ENCODE measurements around the gene B4GALNT2.
"Not testable (repeated sequence)": the region's sequence is repeated elsewhere in the genome, so short reads cannot be mapped to it uniquely, and the experiment has no call there.

The B4GALNT2 gene

GRCh38 chr17:49132699-49133364, at the start of gene B4GALNT2:
Gene B4GALNT2 (plus strand): TSS chr17:49132769. CDS start chr17:49132793, 24 bp downstream.
- intact Hi-C loops (cut with DNase I): no loop called here
- no peak for DNase-seq

- intact Hi-C loops (cut with DNase I); DNase-seq: not testable (repeated sequence)
Observed at GRCh38 chr17:49085046-49085445, 47.5 kb upstream of the B4GALNT2 start.

- intact Hi-C loops (cut with DNase I): no loop called here
- DNase-seq: no peak
Observed at GRCh38 chr17:49085565-49086315, 46.8 kb upstream of the B4GALNT2 start.

GRCh38 chr17:49086316-49086605, 46.3 kb upstream of the B4GALNT2 start:
- DNase-seq: no peak
- intact Hi-C loops (cut with DNase I): no loop called here

- no peak for DNase-seq
- intact Hi-C loops (cut with DNase I): no loop called here
Observed at GRCh38 chr17:49086649-49087048, 45.9 kb upstream of the B4GALNT2 start.

GRCh38 chr17:49089094-49089493, 43.5 kb upstream of the B4GALNT2 start:
- intact Hi-C loops (cut with DNase I): no loop called here

GRCh38 chr17:49090878-49091594, 41.5 kb upstream of the B4GALNT2 start:
- no peak for DNase-seq

More at GRCh38 chr17:49089094-49089493, 43.5 kb upstream of the B4GALNT2 start:
- no peak for DNase-seq

GRCh38 chr17:49093131-49093530, 39.4 kb upstream of the B4GALNT2 start:
- intact Hi-C loops (cut with DNase I): no loop called here
- peak in 1 of 10 donors; percentile 70 for DNase-seq

More at GRCh38 chr17:49090878-49091594, 41.5 kb upstream of the B4GALNT2 start:
- intact Hi-C loops (cut with DNase I): no loop called here

GRCh38 chr17:49100601-49101000, 32.0 kb upstream of the B4GALNT2 start:
- intact Hi-C loops (cut with DNase I): no loop called here
- DNase-seq: no peak

- intact Hi-C loops (cut with DNase I): no loop called here
- DNase-seq: no peak
Observed at GRCh38 chr17:49101054-49101534, 31.5 kb upstream of the B4GALNT2 start.

GRCh38 chr17:49103360-49103759, 29.2 kb upstream of the B4GALNT2 start:
- peak in 1 of 10 donors; percentile 44 for DNase-seq
- intact Hi-C loops (cut with DNase I): not testable (repeated sequence)

GRCh38 chr17:49104511-49105074, 28.0 kb upstream of the B4GALNT2 start:
- no peak for DNase-seq
- intact Hi-C loops (cut with DNase I): no loop called here

- intact Hi-C loops (cut with DNase I): no loop called here
- DNase-seq: no peak
Observed at GRCh38 chr17:49106321-49107210, 26.0 kb upstream of the B4GALNT2 start.

- no peak for DNase-seq
- intact Hi-C loops (cut with DNase I): no loop called here
Observed at GRCh38 chr17:49107211-49107557, 25.4 kb upstream of the B4GALNT2 start.

GRCh38 chr17:49108318-49108717, 24.3 kb upstream of the B4GALNT2 start:
- DNase-seq: no peak
- intact Hi-C loops (cut with DNase I): no loop called here

- intact Hi-C loops (cut with DNase I): no loop called here
- no peak for DNase-seq
Observed at GRCh38 chr17:49110509-49110908, 22.1 kb upstream of the B4GALNT2 start.

GRCh38 chr17:49111934-49112333, 20.6 kb upstream of the B4GALNT2 start:
- DNase-seq: no peak
- intact Hi-C loops (cut with DNase I): no loop called here

- intact Hi-C loops (cut with DNase I): no loop called here
Observed at GRCh38 chr17:49112936-49113335, 19.6 kb upstream of the B4GALNT2 start.

GRCh38 chr17:49114703-49115102, 17.9 kb upstream of the B4GALNT2 start:
- intact Hi-C loops (cut with DNase I): no loop called here
- DNase-seq: no peak

More at GRCh38 chr17:49112936-49113335, 19.6 kb upstream of the B4GALNT2 start:
- no peak for DNase-seq
